HL-60 (cell line): ENCODE measurements around the gene AKR1C1.
"Not testable (repeated sequence)": the region's sequence is repeated elsewhere in the genome, so short reads cannot be mapped to it uniquely, and the experiment has no call there.

Source experiments
- DNase-seq, 2 experiments: peaks; one replicate each; pipeline ENCODE4 v3.0.0-alpha.2; 2010 to 2020; ENCODE audit warnings: low read depth in 1 of 2, low spot score in 1 of 2
- H3K27ac ChIP-seq: fragments of 250-450 bp; sonication (Bioruptor Pico); replicated peaks from 2 replicates; pipeline ENCODE4 v1.5.1; 2020; ENCODE audit warnings: mild to moderate bottlenecking, moderate library complexity
- H3K27me3 ChIP-seq: fragments of 250-450 bp; sonication (Bioruptor Pico); 2 replicates; pipeline ENCODE4 v1.5.1; 2021; ENCODE audit warnings: mild to moderate bottlenecking, moderate library complexity; ENCODE audit not compliant: insufficient read depth, poor library complexity, severe bottlenecking
- H3K4me3 ChIP-seq: replicated peaks from 2 replicates; pipeline ENCODE4 v1.5.1; 2011; ENCODE audit warnings: mild to moderate bottlenecking, control low read depth, low read length; ENCODE audit not compliant: insufficient read depth
- CTCF ChIP-seq: IDR thresholded peaks from one replicate; pipeline ENCODE4 v1.5.1; 2011; ENCODE audit warnings: low read length, control low read depth, inconsistent platforms; ENCODE audit not compliant: insufficient read depth
- GABPA ChIP-seq: IDR thresholded peaks from 2 replicates; pipeline ENCODE4 v1.6.1; 2012; ENCODE audit warnings: low read depth
- POLR2AphosphoS5 ChIP-seq: IDR thresholded peaks from 2 replicates; pipeline ENCODE4 v1.6.1; 2012; ENCODE audit warnings: low read depth
- REST ChIP-seq: IDR thresholded peaks from 2 replicates; pipeline ENCODE4 v1.6.1; 2012; ENCODE audit warnings: low read depth; ENCODE audit not compliant: insufficient replicate concordance
- SPI1 ChIP-seq: IDR thresholded peaks from 2 replicates; pipeline ENCODE4 v1.6.1; 2012; ENCODE audit warnings: low read depth, mild to moderate bottlenecking, borderline replicate concordance

The AKR1C1 gene

GRCh38 chr10:5030989-5031388, 67.8 kb downstream of the AKR1C1 start:
- Histone ChIP-seq H3K4me3 (no peak overlapping the region), H3K27ac (no peak overlapping the region), H3K27me3 (no peaks in the 10 kb centered on the region)
- TF ChIP-seq GABPA, result no peak
- TF ChIP-seq CTCF, result no peak
- no peak for TF ChIP-seq REST
- TF ChIP-seq POLR2AphosphoS5, result no peak
- TF ChIP-seq SPI1, result no peak
- no peak for DNase-seq

- not testable (repeated sequence) for H3K27me3 ChIP-seq, H3K4me3 ChIP-seq, DNase-seq, H3K27ac ChIP-seq
Observed at GRCh38 chr10:5031588-5031987, 68.4 kb downstream of the AKR1C1 start.

GRCh38 chr10:5032444-5032843, 69.2 kb downstream of the AKR1C1 start:
- H3K27me3 ChIP-seq, DNase-seq, H3K27ac ChIP-seq, H3K4me3 ChIP-seq: not testable (repeated sequence)
